Inferior parietal cortex (tissue), 1 donor: ENCODE measurements around the gene SLAMF7.
"Not testable (repeated sequence)": the region's sequence is repeated elsewhere in the genome, so short reads cannot be mapped to it uniquely, and the experiment has no call there.

Experiments used
- DNase-seq: peaks from one replicate; pipeline ENCODE4 v3.0.0-alpha.2; 2016; ENCODE audit errors: extremely low spot score

Gene SLAMF7

DNA sequence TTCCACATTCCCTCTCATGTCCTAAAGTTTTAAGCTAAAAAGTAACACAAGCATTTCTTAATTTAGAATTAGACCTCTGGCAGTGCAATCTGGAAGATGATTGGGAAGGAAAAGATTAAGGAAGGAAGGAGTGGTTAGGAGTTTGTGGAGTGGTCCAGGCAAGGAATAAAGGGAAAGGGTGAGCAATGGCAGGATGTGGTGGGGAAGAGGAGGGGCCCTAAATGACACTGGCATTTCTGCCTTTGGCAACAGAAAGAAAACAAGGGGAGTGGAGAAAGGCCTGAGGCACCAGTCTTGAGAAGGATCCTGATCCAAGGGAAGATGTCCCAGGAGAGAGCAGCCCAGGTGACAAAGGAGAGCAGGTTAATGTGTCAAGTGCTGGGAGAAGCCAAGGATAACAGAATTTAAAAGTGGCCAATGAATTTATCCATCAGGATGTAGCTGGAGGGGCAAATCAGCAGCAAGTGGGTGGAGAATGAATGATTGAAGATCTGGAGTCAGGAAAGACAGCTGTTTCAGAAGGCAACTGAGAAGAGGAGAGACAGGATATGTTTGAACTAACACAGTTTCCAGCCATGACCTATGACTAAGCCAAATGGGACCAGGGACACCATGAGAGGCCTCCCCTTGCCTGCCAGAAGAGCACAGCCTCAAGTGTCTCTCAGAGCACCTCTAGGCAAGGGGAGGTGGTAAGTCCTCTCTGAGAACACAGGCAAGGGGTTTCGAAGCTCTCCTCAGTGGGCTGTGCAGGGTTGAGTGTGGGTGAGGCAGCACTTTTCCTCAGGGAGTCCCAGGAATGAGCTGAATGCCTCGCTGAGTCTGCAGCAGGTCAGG is 36.1 kb downstream of the SLAMF7 start:
- no peak for DNase-seq

DNA sequence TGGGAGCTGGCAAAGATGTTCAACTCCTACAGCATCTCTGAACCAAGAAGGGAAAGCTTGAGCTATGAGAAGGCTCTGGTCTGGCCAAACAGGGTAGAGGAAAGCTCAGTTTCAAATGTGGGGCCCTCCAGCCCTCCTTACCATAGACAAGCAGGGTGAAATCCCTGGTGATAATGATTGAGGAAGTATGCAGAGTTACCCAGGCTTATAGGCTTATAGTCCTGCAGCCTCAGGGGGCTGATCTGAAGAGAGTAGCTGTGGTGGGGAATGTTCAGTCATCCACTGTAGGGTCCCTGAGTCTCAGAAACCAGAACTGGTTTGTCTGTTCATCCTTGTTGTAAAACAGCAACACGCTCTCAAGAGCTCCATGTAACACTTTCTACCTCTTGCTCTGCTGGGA is 37.1 kb downstream of the SLAMF7 start:
- no peak for DNase-seq

DNA sequence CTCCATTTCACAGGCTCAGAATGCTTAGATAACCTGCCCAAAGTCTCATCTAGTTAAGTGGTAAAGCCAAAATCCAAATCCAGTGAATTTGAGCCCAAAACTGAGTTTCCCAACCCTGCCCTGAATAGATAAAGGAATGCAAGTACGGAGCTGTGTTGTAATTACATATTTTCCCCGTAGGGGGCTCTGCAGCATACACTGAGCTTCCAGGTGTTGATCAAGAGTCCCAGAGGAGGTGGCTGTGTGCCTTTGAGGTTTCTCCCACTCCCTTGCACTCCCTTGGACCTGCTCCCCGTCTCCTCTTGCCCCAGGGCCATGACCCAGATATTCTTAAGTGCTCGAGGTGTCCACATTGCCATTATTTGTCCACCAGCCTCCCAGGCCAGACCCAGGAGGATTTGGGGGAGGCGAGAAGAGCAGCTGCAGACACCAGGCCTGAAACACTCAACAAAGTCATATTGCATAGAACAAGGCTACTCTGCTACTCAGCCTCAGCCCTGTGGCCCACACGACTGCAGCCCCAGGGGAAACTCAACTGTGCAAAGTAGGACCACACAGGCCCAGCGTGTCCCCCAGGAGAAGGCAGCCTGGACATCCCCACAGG is 38.5 kb downstream of the SLAMF7 start:
- DNase-seq, result no peak

DNA sequence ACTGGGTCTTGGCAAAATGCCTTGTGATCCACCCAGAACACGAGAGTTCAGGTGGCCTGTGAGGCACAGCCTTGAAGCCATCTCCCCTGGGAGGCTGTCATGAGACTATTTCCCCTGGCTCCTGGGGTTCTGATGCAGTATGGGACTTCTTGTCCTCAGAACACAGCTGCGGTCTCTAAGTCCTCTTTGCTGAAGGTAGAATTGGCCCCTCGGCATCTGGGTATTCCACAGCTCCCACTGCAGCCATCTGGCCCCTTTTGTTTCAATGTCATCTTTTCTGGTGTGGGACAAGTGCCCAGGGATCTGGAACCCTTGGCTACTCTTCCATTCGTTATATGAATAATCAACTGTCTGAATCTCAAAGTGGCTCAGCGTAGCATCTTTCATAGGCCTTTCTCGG is 39.9 kb downstream of the SLAMF7 start:
- no peak for DNase-seq

DNA sequence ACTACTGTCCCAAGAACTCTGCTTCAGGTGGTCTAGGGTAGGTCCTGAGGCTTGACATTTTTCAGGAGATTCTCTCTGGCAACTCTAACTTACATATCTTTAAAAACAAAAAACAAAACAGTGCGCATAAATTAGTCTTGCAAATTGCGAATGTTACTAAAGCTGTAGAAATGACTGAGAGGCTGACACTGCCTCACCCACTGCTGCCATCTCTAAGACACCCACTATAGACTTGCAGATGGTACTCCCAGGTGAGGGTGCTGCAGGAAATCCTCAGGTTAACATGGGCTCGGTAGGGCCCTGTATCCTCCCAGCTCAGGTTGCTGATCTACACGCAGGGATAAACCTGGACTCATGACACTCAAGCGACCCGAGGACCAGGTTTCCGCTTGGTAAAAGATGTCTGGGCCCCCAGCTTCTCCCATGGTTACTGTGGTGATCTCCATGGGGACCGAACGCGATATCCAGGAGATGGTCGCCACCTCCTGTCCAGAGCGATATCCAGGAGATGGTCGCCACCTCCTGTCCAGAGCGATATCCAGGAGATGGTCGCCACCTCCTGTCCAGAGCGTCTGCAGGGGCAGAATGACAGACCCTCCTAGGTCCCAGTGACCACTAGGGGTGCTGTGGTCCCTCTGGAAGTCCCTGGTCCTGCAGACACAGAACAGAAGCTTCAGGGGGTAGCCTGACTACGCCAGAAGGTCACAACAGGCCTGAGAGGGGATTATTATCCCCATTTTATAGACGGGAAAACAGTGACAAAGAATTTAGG is 40.8 kb downstream of the SLAMF7 start:
- DNase-seq, result no peak

DNA sequence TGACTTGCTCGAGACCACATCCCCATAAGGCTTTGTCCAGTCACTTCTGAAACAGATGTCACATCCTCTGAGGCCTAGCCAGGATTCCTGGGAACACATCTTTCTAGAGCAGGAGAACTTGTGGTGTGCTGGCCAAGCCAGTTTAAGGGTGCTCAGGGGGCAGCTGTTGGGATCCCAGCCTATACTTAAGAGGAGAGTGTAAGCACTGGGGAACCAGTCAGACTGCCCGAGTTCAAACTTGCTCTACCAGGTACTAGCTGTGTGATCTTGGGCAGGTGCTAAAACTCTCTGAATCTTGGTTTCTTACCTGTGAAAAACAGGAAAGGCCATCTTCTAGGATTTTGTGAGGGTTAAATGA is 41.3 kb downstream of the SLAMF7 start:
- no peak for DNase-seq

DNA sequence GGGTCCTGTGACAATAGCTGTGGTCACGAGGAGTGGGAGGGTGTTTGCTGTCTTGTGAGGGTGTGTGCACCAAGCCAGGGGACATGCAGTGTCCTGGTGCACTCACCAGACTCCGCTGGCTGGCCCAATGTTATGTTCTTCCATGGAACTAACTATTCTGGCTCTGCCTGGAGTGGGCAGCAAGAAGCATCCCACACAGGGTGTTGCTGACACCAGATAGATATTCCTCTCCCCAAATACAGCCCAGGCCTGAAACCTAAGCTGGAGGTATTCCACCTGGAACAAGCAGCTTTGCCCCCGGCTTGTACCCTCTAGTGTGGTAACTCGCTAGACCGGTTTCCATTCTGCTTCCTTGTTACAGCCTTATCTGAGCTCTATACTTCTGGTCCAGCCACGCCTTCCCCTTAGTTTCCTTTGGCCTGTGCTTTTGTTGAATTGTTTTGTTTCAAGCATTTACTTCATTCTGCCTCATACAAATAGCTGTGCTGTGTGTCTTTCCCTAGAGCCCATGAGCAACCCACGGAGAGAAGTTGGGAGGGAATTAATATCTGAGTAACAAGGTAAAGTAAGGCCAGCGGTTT is 42.2 kb downstream of the SLAMF7 start:
- no peak for DNase-seq

DNA sequence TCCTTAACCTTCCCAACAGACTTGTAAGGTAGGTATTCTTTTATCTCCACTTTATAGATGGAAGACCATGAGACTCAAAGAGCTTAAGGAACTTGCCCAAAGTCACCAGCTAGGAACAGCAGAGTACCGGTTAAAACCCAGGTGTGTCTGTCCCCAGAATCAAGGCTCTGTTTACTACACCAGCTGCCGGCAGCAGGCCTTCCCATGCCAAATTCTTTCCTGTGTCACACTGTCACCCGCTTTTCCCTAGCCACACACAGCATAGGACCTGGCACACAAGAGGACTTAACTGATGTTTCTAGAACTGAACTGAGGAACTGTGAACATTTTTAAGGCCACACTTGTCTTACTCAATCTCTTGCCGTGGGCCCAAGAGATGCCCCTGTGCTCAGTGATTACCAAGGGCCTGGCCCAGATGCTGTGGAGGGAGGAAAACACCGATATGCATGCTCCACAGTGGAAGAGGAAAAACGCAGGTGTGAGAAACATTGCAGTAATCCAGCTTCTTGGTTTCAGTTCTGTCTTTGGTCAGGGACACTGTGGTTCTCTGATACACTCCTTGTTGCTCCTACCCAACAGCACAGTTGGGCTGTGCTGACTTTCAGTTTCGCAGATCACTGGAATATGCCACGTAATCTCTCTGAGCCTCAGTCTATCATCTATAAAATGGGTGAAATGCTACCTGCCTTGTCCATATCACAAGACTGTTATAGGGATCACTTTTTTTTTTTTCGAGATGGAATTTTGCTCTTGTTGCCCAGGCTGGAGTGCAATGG is 43.1 kb downstream of the SLAMF7 start:
- no peak for DNase-seq

DNA sequence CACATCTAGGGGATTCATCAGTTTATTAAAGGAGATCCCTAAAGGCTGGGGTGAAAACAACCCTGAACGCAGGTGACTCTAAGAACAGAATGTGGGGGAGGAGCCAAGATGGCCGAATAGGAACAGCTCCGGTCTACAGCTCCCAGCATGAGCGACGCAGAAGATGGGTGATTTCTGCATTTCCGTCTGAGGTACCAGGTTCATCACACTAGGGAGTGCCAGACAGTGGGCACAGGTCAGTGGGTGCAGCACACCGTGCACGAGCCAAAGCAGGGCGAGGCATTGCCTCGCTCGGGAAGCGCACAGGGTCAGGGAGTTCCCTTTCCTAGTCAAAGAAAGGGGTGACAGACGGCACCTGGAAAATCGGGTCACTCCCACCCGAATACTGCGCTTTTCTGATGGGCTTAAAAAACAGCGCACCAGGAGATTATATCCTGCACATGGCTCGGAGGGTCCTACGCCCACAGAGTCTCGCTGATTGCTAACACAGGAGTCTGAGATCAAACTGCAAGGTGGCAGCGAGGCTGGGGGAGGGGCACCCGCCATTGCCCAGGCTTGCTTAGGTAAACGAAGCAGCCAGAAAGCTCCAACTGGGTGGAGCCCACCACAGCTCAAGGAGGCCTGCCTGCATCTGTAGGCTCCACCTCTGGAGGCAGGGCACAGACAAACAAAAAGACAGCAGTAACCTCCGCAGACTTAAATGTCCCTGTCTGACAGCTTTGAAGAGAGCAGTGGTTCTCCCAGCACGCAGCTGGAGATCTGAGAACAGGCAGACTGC is 44.1 kb downstream of the SLAMF7 start:
- not testable (repeated sequence) for DNase-seq

DNA sequence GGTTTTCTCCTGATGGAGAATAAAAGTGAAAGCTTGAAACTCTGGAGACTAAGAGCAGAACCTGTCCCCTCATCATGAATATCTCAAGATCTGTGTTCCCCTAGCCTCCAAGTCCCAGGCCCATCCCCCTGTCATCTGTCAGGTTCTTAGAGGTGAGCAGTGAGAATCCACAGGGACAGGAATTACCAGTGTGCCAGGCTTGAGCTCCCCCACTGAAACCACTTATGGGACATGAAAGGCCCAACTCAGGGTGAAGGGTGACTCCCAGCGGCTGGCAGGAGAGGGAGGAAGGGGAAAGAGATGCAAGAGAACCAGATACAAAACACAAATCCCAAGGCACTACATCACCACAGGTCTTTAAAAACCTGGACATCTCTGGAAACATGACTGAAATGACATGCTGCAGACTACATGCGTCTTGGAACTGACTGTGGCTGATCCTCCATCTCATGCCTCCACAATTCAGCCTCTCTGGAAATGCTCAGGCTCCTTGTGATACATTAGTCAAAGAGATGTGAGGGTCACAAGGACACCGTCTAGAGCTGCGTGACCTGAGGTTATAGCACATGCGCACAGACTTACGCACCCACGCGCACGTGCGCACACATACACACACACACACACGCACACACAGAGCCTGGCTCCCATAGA is 50.1 kb downstream of the SLAMF7 start:
- no peak for DNase-seq

DNA sequence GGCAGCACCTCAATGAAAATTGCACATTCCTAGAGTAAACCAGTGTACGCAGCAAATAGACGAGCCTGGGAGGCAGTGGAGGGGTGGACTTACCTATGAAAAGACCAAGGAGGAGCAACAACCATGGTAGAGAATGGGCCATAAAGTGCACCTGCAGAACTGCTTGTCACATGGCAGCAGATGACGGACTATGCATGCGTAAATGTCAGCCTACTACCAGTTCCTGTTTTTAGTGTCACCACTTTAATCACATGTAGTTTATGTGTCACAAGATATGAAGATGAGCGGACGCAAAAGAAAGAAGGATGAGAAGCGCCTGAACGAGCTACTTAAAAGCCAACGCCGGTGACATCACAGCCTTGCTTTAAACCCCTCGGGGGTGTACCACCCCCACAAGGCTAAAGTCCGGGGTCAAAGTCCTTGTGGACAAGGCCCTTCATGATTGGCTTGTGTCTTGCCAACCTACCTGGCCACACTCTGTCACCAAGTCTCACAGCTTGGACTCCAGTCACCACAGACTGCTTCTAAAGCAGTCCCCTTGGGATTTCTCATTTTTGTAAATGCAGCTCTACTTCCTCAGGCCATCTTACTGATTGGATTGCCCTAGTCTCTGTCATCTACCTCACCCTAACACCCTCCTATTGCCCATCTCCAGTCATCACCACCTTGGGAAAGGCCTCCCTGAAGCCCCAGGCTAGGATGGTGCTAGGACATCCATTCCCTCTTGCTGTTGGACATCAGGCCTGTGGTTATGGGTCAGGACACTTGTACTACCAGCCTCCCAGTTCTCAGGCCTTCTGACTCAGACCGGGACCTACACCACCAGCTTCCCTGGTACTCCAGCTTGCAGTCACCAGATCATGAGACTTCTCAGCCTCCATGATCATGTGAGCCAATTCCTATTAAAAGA is 50.9 kb downstream of the SLAMF7 start:
- no peak for DNase-seq

DNA sequence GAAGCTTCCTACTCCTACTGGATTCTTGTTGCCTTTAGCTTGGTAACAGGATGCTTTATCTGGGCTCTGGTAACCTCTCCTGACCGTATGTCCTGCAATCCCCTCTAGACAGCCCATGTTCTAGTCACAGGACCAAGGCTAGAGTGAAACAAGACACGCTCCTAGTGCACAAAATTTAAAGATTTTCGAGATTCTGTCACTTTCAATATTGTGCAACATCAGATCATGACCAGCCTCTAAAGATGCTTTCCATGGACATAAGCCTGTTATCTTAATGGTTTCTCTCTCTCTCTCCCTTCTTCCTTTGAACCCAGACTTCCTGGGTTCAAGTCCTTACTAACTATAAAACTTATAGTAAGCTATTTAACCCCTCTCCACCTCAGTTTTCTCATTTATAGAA is 55.3 kb downstream of the SLAMF7 start:
- DNase-seq, result no peak

DNA sequence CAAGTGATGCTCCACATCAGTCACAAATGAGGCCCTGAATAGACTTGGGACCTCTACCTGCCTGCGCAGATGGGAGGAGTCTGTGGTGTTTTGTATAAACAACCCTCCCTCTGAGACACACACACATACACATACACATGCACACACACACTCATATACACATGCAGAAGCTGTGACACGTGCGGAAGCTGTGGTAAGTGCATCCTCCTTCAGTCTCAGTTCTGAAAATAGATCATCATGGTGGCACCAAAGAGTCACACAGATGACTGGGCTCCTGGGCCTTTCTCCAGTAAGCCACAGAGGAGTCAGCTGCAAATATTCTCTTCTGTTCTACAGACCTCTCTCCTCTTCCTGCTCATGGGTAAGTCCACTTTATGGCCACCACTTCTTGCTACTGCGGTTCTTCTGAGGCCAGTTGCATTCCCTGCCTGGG is 56.9 kb downstream of the SLAMF7 start, which contains the start of gene LY9:
TSS of gene LY9 (plus strand) at position 224 of the 433 bp plus-strand sequence. CDS start at position 238, 14 bp downstream.
- no peak for DNase-seq

DNA sequence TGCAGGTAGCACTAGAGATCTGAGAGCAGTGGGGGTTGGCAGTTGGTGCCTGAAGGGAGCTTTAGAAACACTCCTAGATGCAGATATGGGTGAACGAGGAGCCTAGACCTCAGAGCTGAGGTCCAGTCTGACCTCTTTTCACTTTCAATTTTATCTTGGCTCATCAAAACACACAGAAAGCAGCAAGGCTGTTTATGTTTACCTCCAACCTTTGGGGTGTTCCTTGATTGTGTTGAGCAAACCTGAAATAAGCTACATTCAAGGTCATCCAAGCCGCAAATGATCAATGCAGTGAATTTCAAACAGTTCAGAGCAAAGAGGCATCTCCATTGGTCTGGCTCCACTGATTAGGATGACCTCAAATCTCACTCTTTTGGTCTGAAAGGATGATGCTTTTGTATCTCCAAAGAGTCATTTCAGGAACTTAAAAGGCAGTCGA is 58.2 kb downstream of the SLAMF7 start:
- no peak for DNase-seq

DNA sequence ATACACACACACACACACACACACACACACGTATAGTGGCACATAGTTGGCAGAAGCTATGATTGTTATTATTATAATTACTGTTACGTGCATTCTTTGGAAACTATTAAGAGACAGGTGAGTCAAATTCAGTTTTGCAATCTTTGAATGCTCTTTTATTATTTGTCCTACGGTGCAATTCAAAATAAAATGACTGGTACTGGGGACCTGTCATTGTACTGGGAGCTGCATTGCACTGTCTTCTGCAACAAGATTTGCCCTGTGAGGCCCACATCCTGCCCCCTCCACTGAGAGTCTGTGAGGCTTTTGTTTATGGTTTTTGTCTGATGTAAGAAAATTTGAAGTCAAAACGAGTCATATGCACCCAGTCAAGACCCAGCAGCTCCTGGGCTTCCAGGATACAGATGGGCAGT is 58.8 kb downstream of the SLAMF7 start:
- DNase-seq, result no peak

DNA sequence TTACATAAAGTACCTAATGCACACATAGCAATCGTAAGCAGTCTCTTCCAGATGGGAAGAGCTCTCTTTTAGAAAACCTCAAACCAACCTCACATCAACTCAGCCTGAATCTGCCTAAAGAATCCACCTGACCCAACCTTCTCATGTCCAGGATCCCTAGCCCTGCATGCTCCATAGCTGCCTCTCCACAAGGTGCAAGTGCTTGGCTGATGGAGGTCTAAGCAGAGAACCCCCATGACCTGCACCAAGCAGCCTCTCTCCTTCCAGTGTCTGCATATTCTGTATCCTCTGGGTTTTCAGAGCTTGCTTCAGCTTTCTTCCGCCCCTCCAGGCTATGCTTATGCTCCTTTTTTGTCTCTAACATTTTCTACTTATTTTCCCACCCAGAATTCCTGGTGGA is 59.4 kb downstream of the SLAMF7 start:
- no peak for DNase-seq

DNA sequence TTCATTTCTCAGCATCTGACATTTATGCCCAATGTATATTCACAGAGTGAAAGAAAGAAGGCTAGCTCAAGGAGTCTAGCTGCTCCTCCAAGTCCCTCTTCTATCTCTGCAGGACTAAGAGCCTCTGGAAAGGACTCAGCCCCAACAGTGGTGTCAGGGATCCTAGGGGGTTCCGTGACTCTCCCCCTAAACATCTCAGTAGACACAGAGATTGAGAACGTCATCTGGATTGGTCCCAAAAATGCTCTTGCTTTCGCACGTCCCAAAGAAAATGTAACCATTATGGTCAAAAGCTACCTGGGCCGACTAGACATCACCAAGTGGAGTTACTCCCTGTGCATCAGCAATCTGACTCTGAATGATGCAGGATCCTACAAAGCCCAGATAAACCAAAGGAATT is 60.6 kb downstream of the SLAMF7 start:
- no peak for DNase-seq

DNA sequence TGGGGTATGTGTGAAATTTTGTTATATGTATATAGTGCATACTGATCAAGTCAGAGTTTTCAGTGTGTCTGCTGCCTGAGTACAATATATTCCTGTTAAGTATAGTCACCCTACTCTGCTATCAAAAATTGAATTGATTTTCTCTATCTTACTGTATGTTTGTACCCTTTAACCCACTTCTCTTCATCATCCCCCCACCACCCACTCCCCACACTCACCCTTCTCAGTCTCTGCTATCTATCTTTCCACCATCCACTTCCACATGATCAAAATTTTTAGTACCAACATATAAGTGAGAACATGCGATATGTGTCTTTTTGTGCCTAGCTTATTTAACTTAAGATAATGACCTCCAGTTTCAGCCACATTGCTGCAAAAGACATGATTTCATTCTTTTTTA is 61.1 kb downstream of the SLAMF7 start:
- DNase-seq, result no peak
